ENCODE results near the gene KCNJ15. TPM values are rescaled to one million over a fixed set of nuclear protein-coding genes. Genes with fewer than 3 reads are reported as not detected.

KCNJ15 gene
- total and polyA plus RNA-seq, 2 of the 4 experiments (the other 2 are of a cell fraction), result under 0.01 to 0.07 TPM

GRCh38 chr21:38272215-38272614 is 15.4 kb downstream of the KCNJ15 start:
- Histone ChIP-seq H2BK20ac (ENCODE audit: low read depth, low read length) (peak overlapping the region; percentile 53; the same call in 1 of the 2 replicates), H3K18ac (ENCODE audit: low read depth, low read length) (peak overlapping the region; percentile 70), H4K91ac (ENCODE audit: insufficient read depth, low read depth, low read length) (peak overlapping the region; percentile 50; the same call in 1 of the 2 replicates), H2AFZ (replicated peaks; ENCODE audit: low read length, poor library complexity) (no peak overlapping the region), H2AK9ac (replicated peaks; ENCODE audit: low read depth, low read length, poor library complexity) (peak overlapping the region; percentile 12), H2AK5ac (ENCODE audit: low read depth, low read length) (peak overlapping the region; percentile 90), H3K27ac (ENCODE audit: insufficient read depth, low read length) (no peak overlapping the region), H2BK120ac (ENCODE audit: low read depth, low read length) (peak overlapping the region; percentile 56), H3K4me2 (ENCODE audit: low read depth, low read length) (no peak overlapping the region), H3K36me3 (ENCODE audit: control insufficient read depth, insufficient read depth, low read length) (no peaks in the 10 kb centered on the region), H3K56ac (ENCODE audit: extremely low read depth, insufficient read depth, low read length) (no peak overlapping the region), H3K4me1 (ENCODE audit: control insufficient read depth, insufficient read depth, low read length) (peaks cover 24% of the 10 kb centered on the region), H3K9me3 (ENCODE audit: control insufficient read depth, insufficient read depth, low read length) (no peaks in the 10 kb centered on the region), H4K5ac (ENCODE audit: low read depth, low read length) (0 out of 2 replicates have a peak overlapping the region, but pooled peaks have one; percentile 23), H3K79me1 (ENCODE audit: low read depth in 1 of 2, low read length in 2 of 2) (no peaks in the 10 kb centered on the region), H2BK15ac (ENCODE audit: low read depth, low read length) (peak overlapping the region; percentile 66; the same call in 1 of the 3 replicates), H3K9me1 (ENCODE audit: insufficient read depth, low read length) (peaks cover 16% of the 10 kb centered on the region; the same call in 1 of the 2 replicates), H3K9ac (ENCODE audit: low read depth, low read length) (no peak overlapping the region), H3K14ac (replicated peaks; ENCODE audit: low read depth, low read length) (peak overlapping the region; percentile 39; the same call in 1 of the 2 replicates), H4K8ac (ENCODE audit: low read depth in 2 of 2, low read length in 2 of 2) (peak overlapping the region in 1 of 2 experiments; percentile 0; a peak in 1 of 4 replicates), H4K20me1 (ENCODE audit: insufficient read depth, low read length) (no peaks in the 10 kb centered on the region), H3K4ac (ENCODE audit: low read depth, low read length) (peak overlapping the region; percentile 52), H3K23ac (ENCODE audit: low read depth, low read length) (no peak overlapping the region; the same call in 1 of the 2 replicates), H3K4me3 (ENCODE audit: insufficient read depth, low read depth, low read length) (no peak overlapping the region), H3K27me3 (ENCODE audit: control insufficient read depth, insufficient read depth, low read length) (no peaks in the 10 kb centered on the region), H2BK5ac (ENCODE audit: low read depth, low read length, poor library complexity, severe bottlenecking) (peak overlapping the region; percentile 12)
- ChIA-PET POLR2A (ENCODE audit: unreplicated experiment) (no interaction called here), CTCF (interaction anchor here (1.1 kb wide), 1 partner anchor 80 kb away, joined by 3 read pairs; no protein-coding TSS in a partner anchor)
- TF ChIP-seq MXI1 (IDR thresholded peaks at IDR 0.05; ENCODE audit: borderline replicate concordance, low read depth, low read length) (no peak), CEBPB (IDR thresholded peaks at IDR 0.05; ENCODE audit: low read depth, low read length) (no peak), RFX5 (IDR thresholded peaks at IDR 0.05; ENCODE audit: low read depth, low read length) (no peak), RAD21 (IDR thresholded peaks at IDR 0.05; ENCODE audit: low read length) (no peak), NFE2L2 (IDR thresholded peaks at IDR 0.05; ENCODE audit: low read depth, low read length) (no peak), MAFK (IDR thresholded peaks at IDR 0.05; ENCODE audit: low read depth, low read length) (no peak)
- TF ChIP-seq, protein P1, sequence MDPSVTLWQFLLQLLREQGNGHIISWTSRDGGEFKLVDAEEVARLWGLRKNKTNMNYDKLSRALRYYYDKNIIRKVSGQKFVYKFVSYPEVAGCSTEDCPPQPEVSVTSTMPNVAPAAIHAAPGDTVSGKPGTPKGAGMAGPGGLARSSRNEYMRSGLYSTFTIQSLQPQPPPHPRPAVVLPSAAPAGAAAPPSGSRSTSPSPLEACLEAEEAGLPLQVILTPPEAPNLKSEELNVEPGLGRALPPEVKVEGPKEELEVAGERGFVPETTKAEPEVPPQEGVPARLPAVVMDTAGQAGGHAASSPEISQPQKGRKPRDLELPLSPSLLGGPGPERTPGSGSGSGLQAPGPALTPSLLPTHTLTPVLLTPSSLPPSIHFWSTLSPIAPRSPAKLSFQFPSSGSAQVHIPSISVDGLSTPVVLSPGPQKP (IDR thresholded peaks at IDR 0.05; ENCODE audit: borderline replicate concordance, low read depth, low read length), result no peak
- ATAC-seq (ENCODE audit: low read depth) (no peak), DNase-seq (no peak)
- BruUV-seq (replicated peaks), result no TSS peak
- intact Hi-C loops (cut with micrococcal nuclease), result no loop called here
- 93% methylated on average over 2 of the region's 6 CpGs; no CpG with 5 or more reads in 1 of the 2 experiments for WGBS, 2 experiments (ENCODE audit: extremely low coverage in 2 of 2, insufficient read length in 1 of 2)
- dilution Hi-C loops (cut with HindIII; ENCODE audit: low sequenced_read_pairs, unreplicated experiment), result no loop called here
- in situ Hi-C loops (cut with MboI; ENCODE audit: low sequenced_read_pairs), result no loop called here

Data from IMR-90 (cell line).